Spinal cord (tissue), 10 donors: ENCODE measurements around the gene HSD11B1. TPM values are rescaled to one million over a fixed set of nuclear protein-coding genes. Genes with fewer than 3 reads are reported as not detected.

ENCODE experiments used
- DNase-seq, 6 donors: peaks; one replicate each; pipeline versions ENCODE4 v3.0.0 to v3.0.0-alpha.2; 2013 to 2015; ENCODE audit warnings: low spot score in 6 of 6, low read depth in 4 of 6
- H3K27ac ChIP-seq: one replicate; pipeline ENCODE4 v1.5.1; 2013; ENCODE audit warnings: low read depth, low read length, control low read depth
- H3K27me3 ChIP-seq: one replicate; pipeline ENCODE4 v1.6.1; 2013; ENCODE audit warnings: low read length; ENCODE audit not compliant: control insufficient read depth, insufficient read depth
- H3K36me3 ChIP-seq: one replicate; pipeline ENCODE4 v1.6.1; 2013; ENCODE audit warnings: low read length; ENCODE audit not compliant: control insufficient read depth, insufficient read depth
- H3K4me1 ChIP-seq: one replicate; pipeline ENCODE4 v1.6.1; 2013; ENCODE audit warnings: low read length; ENCODE audit not compliant: control insufficient read depth, insufficient read depth
- H3K4me3 ChIP-seq: one replicate; pipeline ENCODE4 v1.5.1; 2013; ENCODE audit warnings: low read depth, low read length, control low read depth
- H3K9me3 ChIP-seq: one replicate; pipeline ENCODE4 v1.6.1; 2013; ENCODE audit warnings: low read length; ENCODE audit not compliant: control insufficient read depth, insufficient read depth
- WGBS: methylation state at CpG from one replicate; pipeline ENCODE4 v1.1.5; 2013; ENCODE audit warnings: missing lambda C conversion rate; ENCODE audit not compliant: insufficient coverage; 5-methylcytosine and 5-hydroxymethylcytosine counted together
- polyA plus RNA-seq, 2 donors: library from polyadenylated mRNA; unstranded; fragments of 120-200 nt; gene quantifications; one replicate each; pipeline ENCODE4 v1.2.1, GENCODE V29; 2013; ENCODE audit not compliant: insufficient read length in 2 of 2
- total RNA-seq, 2 donors: library from RNA; depleted of rRNA in 1 of 2; stranded (reverse); fragments of 120-200 nt in 1 of 2; fragments of >200 nt in 1 of 2; gene quantifications; one replicate each; pipeline versions ENCODE4 v1.2.3 to v1.2.4, GENCODE V29; 2013 to 2014
- donor health status: healthy.

The HSD11B1 gene
- total and polyA plus RNA-seq, 4 donors: 0.22 to 0.75 (median 0.39) TPM

DNA sequence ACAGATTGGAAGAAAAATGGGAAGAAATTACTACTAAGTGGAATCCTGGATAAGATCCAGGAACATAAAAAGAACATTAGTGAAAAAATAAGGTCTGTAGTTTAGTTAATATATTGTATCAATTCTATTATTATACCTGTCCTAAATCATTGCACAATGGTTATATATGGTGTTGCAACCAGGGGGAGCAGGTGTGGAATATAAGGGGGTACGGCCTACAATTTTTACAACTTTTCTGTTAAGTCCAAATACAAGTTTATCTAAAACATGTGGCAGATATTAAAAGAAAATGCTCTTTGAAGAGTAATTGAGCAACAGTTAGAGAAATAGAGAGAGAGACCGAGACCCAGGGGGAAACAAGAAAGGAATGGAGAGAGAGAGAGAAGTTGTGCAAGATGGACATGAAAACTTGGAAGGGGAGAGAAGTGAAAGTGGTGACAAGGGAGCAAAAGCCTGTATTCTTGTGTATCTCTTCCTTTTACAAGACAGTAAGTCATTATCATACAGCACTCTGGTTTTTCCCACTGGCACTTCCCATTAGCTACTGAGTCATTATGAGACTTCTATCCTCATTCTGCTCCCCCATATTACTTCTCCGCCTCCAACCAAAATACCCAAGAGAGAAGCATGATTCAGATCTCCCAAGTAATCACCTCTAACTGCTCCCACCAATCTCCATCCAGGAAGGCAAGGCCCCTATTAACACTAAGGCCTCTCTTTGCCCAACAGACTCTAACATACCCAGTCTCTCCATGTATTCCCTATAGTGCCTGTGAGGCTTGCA, 29.0 kb downstream of the HSD11B1 start:
- Histone ChIP-seq H3K27ac (no peak overlapping the region), H3K36me3 (no peaks in the 10 kb centered on the region), H3K27me3 (no peaks in the 10 kb centered on the region), H3K9me3 (no peaks in the 10 kb centered on the region), H3K4me3 (no peak overlapping the region), H3K4me1 (no peaks in the 10 kb centered on the region)
- no peak for DNase-seq
- WGBS: 83% methylated on average over 2 of the region's 3 CpGs

DNA sequence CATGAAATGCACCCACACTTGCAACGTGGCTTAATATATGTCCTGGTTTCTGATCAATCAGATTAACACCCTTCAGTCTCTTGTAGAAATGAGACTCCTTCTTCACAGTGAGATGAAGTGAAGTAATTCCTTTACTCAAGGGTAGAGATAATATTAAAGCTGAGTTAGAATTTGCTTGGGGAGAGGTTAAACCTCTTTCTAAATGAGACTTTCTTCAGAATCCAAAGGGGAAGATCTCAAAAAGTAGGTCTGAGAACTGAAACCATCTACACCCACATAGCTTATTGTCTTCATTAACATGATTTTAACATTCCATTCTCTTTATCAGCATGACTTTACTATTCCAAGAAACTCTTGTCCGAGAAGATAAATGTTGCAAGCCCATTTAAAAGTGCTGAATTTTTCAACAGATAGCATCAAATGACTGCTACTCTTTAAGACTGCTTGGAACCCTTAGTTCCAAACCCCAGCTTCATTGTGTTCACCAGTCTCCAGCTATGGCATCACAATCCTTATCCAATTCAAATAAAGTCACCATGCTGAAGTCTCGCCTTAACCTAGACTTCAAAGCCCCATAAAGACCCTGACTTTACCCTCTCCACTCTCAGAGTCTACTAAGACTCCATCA, 32.0 kb downstream of the HSD11B1 start:
- WGBS: 93% methylated on average over 2 of the region's 3 CpGs
- H3K4me3 ChIP-seq: no peak overlapping the region

DNA sequence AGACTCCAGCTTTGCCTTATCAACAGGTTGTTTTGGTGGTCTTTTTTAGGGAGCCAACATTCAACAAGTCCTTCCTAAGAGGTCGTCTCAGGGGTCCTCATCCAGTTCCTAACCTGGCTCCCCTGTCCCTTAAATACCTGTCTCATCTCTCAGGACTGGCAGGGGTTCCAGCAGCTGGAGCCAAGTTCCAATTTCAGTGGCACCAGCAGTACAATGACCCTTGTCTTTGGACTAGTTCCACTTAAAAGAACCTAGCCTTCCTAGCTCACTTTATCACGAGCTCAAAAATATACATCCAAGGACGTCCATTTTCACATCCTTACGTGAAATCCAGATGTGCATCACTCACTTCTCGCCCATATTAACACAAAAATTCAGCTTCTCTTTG, 32.5 kb downstream of the HSD11B1 start:
- Histone ChIP-seq H3K4me1 (no peaks in the 10 kb centered on the region), H3K9me3 (no peaks in the 10 kb centered on the region), H3K27me3 (no peaks in the 10 kb centered on the region), H3K27ac (no peak overlapping the region), H3K36me3 (no peaks in the 10 kb centered on the region), H3K4me3 (no peak overlapping the region)
- WGBS: 75% methylated on average over 2 of the region's 5 CpGs
- no peak for DNase-seq

More for the DNA sequence above, 32.0 kb downstream of the HSD11B1 start:
- Histone ChIP-seq H3K9me3 (no peaks in the 10 kb centered on the region), H3K27me3 (no peaks in the 10 kb centered on the region), H3K4me1 (no peaks in the 10 kb centered on the region), H3K36me3 (no peaks in the 10 kb centered on the region), H3K27ac (no peak overlapping the region)
- no peak for DNase-seq

DNA sequence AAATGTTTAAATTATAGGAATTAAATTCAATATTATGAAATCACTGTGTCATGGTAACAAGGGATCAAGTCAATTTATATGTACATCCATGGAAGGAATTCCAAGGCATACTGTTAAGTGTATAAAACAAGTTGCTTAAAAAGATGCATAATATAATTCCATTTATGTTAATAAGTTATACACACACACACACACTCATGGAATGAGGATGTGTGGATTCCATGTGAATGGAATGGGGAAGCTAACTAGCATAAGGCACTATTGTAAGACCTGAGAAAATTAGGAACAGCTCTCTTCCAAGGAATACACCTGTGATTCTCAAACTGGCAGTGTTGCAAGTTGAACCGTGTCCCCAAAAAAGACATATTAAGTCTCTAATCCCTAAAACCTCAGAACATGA, 33.6 kb downstream of the HSD11B1 start:
- H3K36me3 ChIP-seq: no peaks in the 10 kb centered on the region
- H3K27ac ChIP-seq: no peak overlapping the region
- WGBS: no CpG with 5 or more reads among the region's 1 CpG
- H3K4me3 ChIP-seq: no peak overlapping the region
- no peaks in the 10 kb centered on the region for H3K9me3 ChIP-seq
- no peak for DNase-seq
- H3K27me3 ChIP-seq: no peaks in the 10 kb centered on the region
- H3K4me1 ChIP-seq: peaks cover 3% of the 10 kb centered on the region

DNA sequence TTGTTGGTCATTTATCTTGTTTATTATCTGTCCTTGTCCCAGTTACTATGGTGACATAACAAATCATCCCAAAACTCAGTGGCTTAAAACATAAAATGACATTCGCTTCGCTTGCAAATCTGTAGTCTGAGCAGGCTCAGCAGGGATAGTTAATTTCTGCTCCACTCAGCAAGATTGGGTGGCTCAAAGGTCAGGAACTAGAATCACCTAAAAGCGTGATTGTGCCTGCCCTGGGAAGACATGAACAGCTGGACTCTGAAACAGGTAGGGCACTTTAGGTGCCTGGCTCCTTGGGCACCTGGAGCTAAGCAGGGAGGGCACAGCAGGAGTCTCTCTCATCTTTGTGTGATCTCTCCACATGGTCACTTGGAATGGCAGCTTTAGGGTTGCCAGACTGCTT, 36.5 kb downstream of the HSD11B1 start:
- 86% methylated on average over 3 of the region's 3 CpGs for WGBS
- H3K9me3 ChIP-seq: no peaks in the 10 kb centered on the region

DNA sequence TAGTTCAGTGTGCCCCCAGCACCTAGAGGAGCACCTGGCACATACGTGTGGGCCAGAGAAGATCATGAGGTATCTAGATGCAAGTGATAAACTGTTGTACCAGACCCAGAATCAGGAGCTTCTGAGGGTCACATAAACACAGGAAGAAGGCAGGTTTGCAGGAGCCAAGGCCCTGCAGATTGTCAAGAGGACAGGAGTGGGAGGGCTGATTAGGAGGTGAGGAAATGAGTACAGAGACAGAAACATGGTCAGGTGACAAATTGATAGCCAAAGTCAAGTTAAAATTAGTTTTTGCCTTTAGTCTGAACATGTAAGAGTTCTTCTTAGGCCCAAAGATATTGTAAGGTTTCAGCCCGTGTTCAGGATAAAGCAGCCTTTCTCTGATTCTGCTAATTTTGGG, 37.2 kb downstream of the HSD11B1 start:
- Histone ChIP-seq H3K36me3 (no peaks in the 10 kb centered on the region), H3K4me3 (no peak overlapping the region), H3K27me3 (no peaks in the 10 kb centered on the region), H3K4me1 (peaks cover 3% of the 10 kb centered on the region), H3K9me3 (no peaks in the 10 kb centered on the region), H3K27ac (no peak overlapping the region)
- WGBS: 87% methylated on average over 1 of the region's 2 CpGs
- no peak for DNase-seq

More for the DNA sequence above, 36.5 kb downstream of the HSD11B1 start:
- H3K4me1 ChIP-seq: peaks cover 3% of the 10 kb centered on the region
- H3K27ac ChIP-seq: no peak overlapping the region
- peak in 1 of 6 donors; percentile 52 for DNase-seq
- no peaks in the 10 kb centered on the region for H3K27me3 ChIP-seq
- no peak overlapping the region for H3K4me3 ChIP-seq
- no peaks in the 10 kb centered on the region for H3K36me3 ChIP-seq

DNA sequence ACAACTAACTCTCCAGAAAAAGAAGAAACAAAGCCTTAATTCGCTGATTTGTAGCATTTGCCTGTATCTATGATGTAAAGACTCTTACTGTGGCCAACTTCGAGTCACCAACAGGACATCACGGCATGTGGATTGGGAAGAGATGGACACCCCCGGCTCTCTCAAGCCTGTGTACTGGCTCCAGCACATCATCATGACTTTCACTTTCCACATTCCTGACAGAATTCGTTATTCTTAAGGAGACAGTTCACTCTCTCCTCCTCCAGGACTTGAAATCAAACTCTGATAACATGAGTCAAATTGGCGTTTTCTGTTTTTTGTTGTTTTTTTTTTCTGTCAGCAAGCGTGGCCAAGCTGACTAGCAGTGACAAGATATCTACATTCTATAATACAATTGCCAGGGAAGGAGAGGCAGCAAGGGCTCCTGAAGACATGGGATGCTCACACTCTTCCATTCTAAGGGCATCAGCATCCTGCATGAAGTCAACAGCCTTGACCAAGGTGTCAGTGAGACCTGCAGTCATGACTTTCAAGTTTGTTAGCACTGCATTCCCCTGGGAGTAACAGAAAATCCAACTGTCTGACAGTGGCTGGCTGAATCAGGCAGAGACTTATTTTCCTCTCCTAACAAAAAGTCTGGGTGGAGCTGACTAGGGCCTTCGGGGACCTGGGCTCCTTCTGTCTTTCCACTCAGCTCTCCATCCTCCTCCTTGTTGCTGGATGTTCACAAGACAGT, 37.9 kb downstream of the HSD11B1 start:
- H3K9me3 ChIP-seq: no peaks in the 10 kb centered on the region
- H3K4me1 ChIP-seq: peaks cover 6% of the 10 kb centered on the region
- no peaks in the 10 kb centered on the region for H3K36me3 ChIP-seq
- 48% methylated on average over 3 of the region's 8 CpGs for WGBS
- no peak overlapping the region for H3K4me3 ChIP-seq
- no peak for DNase-seq
- no peaks in the 10 kb centered on the region for H3K27me3 ChIP-seq
- no peak overlapping the region for H3K27ac ChIP-seq

DNA sequence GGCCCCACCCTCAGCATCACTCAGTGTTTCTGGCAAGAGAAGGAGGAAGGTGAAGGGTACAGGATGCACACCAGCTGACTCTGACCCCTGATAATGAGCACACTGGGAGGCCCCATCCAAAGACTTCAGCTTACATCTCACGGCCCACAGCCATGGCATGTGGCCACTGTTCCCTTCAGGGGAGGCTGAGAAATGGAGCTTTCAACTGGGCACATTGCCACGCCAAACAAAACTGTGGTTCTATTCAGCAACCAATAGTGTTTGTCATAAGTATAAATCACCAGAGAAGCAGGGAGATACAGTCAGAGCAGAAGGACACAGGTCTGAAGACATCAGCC, 38.5 kb downstream of the HSD11B1 start:
- Histone ChIP-seq H3K4me3 (no peak overlapping the region), H3K27ac (no peak overlapping the region), H3K27me3 (no peaks in the 10 kb centered on the region), H3K36me3 (no peaks in the 10 kb centered on the region), H3K9me3 (no peaks in the 10 kb centered on the region), H3K4me1 (peaks cover 12% of the 10 kb centered on the region)
- peak in 5 of 6 donors; percentile 12 to 70 (median 35) for DNase-seq
- 13% methylated on average over 1 of the region's 2 CpGs for WGBS

DNA sequence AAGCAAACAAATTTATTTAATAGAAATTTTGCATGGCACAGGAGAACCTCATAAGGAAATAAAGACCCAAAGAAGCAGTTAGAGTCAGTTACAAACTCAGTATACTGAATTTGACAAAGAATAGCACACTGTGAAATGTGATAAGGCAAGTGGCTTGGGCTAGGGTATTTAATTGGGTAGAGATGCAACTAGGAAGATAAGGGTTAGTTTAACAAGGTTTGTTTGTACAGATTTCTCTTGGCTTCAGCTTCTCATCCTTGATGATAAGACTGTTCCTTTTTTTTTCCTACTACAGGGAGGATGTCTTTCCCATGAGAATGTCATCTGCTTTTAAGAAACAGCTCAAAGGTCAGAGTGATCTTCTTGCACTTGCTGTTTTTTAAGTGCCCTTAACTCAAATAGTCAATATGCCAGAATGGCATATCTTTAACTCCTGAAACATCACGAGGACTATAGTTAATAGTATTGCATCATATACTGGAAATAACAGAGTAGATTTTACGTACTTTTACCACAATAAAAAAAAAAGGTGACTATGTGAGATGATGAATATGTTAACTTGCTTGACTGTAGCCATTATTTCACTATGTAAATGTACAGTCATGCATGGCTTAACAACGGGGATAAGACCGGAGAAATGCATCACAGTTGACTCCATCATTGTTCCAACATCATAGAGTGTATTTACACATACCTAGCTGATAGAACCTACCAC, 42.0 kb downstream of the HSD11B1 start:
- H3K27me3 ChIP-seq: no peaks in the 10 kb centered on the region
- WGBS: 64% methylated on average over 2 of the region's 4 CpGs
- no peaks in the 10 kb centered on the region for H3K9me3 ChIP-seq
- no peaks in the 10 kb centered on the region for H3K36me3 ChIP-seq
- no peak overlapping the region for H3K27ac ChIP-seq
- H3K4me3 ChIP-seq: no peak overlapping the region
- peaks cover 12% of the 10 kb centered on the region for H3K4me1 ChIP-seq
- no peak for DNase-seq
